ENCODE measurements around the gene NAXD.
"Not testable (repeated sequence)": the region's sequence is repeated elsewhere in the genome, so short reads cannot be mapped to it uniquely, and the experiment has no call there.

NAXD gene

GRCh38 chr13:110629735-110630134, 14.4 kb downstream of the NAXD start:
- no peak for DNase-seq

- no peak for DNase-seq
Observed at GRCh38 chr13:110630566-110631119, 15.3 kb downstream of the NAXD start.

DNA sequence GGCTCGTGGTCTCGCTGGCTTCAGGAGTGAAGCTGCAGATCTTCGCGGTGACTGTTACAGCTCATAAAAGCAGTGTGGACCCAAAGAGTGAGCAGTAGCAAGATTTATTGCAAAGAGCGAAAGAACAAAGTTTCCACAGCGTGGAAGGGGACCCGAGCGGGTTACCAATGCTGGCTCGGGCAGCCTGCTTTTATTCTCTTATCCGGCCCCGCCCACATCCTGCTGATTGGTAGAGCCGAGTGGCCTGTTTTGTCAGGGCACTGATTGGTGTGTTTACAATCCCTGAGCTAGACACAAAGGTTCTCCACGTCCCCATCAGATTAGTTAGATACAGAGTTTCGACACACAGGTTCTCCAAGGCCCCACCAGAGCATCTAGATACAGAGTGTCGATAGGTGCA, 16.9 kb downstream of the NAXD start:
- DNase-seq = not testable (repeated sequence)

DNA sequence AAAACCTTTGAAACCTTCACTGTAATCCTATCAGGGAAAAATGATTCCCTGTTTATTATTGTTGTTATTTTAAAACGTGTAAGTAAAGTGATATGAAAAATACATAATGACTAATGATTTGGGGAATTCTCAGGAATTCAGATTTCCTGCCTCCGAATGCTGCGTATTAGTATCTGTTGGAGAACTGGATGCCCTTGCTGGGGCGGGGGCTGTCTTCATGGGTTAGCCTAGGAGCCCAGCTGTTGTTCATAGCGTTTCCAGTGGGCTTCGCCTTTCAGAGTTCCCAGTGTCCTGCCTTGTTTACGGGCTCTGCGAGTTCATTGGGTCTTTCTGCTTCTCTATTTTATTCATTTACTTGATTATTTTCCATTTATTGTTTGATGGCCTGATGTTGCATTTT, 18.4 kb downstream of the NAXD start:
- no peak for DNase-seq

DNA sequence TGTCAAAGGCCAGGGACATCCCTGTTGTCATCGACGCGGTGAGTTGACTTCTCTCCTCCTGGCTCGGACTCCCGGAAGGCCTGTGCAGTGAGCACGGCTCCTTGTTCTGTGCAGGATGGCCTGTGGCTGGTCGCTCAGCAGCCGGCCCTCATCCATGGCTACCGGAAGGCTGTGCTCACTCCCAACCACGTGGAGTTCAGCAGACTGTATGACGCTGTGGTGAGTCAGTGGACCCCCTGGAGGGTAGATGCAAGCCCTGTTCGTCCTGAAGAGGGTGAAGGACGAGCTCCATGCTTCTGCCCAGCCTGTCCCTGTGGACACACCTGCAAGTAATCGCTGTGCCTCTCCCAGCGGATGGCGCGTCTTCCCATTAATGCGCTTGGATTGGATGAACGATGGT, 19.2 kb downstream of the NAXD start:
- no peak for DNase-seq

- no peak for DNase-seq
Observed at GRCh38 chr13:110635405-110636002, 20.2 kb downstream of the NAXD start.

DNA sequence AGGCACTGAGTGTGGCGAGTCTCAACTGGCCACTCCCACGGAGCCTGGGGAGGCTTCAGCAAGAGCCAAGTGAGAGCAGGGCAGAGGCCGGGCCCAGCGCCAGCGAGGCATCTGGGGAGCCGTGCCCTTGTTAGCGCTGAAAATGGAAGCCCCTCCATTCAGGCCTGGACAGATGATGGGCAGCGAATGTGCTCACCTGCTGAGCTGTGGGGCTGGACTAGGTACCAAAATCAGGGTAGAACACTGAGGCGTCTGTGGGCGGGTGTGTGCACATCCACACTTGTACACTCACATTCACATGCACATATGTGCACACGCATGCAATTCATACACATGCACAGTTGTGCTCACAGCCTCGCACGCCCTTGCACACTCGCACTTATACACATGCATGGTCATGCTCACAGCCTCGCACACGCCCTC, 20.7 kb downstream of the NAXD start:
- DNase-seq = no peak

GRCh38 chr13:110636701-110637201, 21.4 kb downstream of the NAXD start:
- DNase-seq = no peak

- DNase-seq = no peak
Observed at GRCh38 chr13:110637275-110637674, 21.9 kb downstream of the NAXD start.

DNA sequence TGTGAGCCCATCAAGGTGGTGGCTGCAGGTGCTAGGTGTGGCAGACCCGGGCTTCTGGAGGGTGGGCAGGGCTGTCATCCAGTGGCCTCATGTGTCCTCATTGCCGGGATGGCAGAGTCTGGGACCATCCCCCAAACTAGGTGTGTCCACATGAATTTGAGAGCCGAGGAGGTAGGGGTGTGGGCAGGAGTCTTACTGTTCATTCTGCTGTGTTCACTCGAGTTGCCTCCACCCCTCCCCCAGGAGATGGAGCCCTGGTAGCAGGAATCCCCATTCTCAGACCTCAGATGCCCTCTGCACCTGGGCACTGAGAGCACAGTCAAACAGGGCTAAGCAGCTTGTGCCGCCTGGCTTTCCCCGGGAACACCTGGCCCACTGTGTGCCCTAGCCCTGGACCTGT, 22.4 kb downstream of the NAXD start:
- no peak for DNase-seq

- no peak for DNase-seq
Observed at GRCh38 chr13:110638257-110638656, 22.9 kb downstream of the NAXD start.

- no peak for DNase-seq
Observed at GRCh38 chr13:110638814-110639806, 23.8 kb downstream of the NAXD start.

- DNase-seq = no peak
Observed at GRCh38 chr13:110639935-110640334, 24.6 kb downstream of the NAXD start.

GRCh38 chr13:110640591-110641029, 25.3 kb downstream of the NAXD start:
- DNase-seq = no peak

GRCh38 chr13:110641055-110642015, 26.0 kb downstream of the NAXD start:
- peak; percentile 26 for DNase-seq

DNA sequence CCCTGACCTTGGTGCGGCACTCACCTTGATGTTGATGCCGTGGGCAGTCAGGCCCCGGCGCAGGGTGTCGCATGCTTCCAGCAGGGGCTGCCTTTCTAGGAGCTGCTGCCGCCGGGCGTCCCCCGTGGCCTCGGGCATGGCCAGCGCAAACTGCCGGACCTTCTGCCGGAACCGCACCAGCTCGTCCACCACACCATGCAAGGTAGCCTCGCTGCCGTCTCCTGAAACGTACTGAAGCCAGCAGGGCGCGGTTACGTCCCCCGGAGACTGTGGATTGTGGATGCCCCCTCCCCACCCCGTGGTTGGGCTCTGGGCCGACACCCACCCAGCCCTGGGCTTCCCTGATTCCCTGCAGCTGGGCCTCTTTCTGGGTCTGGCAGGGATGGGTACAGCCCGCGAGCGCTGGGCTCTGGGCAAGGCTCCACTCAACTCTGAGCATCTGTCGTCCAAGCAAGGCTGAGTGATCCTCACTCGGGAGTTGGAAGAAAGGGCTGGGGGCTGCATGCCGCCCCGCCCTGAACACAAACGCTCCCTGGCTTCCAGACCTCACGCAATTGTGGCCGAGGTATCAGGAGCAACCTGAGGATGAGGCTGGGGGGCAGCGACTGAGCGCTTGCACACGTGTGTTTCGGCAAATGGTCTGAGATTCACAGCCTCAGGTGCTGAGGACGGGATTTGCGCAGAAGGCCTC, 27.1 kb downstream of the NAXD start:
- DNase-seq = no peak

GRCh38 chr13:110643324-110643723, 28.0 kb downstream of the NAXD start:
- no peak for DNase-seq

DNA sequence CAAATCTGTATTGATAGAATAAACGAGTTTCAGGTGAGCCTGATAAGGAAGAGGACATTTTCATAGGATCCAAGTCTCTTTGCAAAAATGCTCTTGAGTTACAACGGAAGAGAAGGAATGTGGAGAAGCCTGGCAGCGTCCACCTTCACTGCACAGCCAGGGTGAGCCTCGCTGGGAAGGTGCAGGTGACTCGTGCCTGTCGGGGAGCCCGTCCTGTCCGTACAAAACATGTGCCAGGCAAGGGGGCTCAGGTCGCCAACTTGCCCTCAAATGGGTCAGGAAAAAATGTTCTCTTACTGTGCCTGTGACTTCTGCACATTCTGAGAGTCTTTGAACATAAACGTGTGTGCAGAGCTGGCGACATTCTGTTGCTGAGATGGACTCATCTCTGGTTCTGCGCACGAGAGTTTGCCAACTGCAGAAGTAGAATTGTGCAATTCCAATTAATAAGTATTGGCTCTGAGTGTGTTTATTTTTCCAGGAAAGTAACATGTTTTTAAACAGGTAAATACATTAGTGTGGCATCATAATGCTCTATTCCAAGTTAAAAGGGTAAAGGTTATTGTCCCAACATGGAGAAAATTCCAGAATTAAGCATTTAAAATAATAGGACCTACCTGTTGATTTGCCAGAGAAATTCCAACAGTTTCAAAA, 28.6 kb downstream of the NAXD start:
- DNase-seq = no peak

- peak; percentile 86 for DNase-seq
Observed at GRCh38 chr13:110644892-110645521, 29.7 kb downstream of the NAXD start.

GRCh38 chr13:110645750-110646149, 30.4 kb downstream of the NAXD start:
- DNase-seq = no peak

All from eye (tissue), 1 donor.